ENCODE data around the gene GAB3.

DNA sequence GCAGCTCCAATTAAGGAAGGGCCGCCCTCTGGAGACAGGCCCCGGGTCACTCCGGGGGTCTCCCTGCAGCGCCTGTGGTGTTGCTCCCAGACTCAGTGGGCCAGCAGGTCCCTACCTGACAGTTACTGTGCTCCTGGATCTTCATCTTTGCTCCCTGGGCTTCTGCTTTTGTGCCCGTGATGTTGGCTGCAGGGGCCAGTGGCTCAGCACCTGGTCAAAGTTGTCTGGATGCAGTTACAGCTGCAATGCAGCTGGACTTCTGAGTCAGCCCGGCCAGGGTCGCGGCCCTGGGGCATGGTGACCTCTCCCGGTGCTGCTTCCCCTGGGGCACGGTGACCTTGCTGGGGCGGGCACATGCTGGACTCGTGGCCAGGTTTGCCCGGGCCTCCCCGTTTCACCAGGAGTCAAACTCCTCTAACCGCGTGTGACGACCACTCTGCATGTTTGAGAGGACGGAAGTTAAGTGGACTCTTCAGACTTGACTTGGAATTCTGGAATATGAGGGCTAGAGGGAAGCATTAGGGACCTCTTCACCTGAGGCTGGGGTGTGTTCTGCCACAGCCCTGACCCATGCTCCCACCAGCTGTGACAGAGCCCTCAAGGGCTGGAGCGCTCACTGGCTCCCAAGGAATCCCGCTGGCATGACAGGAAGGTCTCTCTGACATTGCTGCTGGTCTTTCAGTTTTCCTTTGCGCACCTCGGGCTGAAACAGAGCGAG, 101.2 kb downstream of the GAB3 start:
- no peak for TF ChIP-seq ZC3H10 (CRISPR knock-in tag; IDR thresholded peaks at IDR 0.05)
- TF ChIP-seq ZFP30 (CRISPR knock-in tag; IDR thresholded peaks at IDR 0.05) = no peak
- no peak for TF ChIP-seq ZNF70 (CRISPR knock-in tag; IDR thresholded peaks at IDR 0.05)
- TF ChIP-seq, protein P1, sequence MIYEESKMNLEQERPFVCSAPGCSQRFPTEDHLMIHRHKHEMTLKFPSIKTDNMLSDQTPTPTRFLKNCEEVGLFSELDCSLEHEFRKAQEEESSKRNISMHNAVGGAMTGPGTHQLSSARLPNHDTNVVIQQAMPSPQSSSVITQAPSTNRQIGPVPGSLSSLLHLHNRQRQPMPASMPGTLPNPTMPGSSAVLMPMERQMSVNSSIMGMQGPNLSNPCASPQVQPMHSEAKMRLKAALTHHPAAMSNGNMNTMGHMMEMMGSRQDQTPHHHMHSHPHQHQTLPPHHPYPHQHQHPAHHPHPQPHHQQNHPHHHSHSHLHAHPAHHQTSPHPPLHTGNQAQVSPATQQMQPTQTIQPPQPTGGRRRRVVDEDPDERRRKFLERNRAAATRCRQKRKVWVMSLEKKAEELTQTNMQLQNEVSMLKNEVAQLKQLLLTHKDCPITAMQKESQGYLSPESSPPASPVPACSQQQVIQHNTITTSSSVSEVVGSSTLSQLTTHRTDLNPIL (CRISPR knock-in tag; IDR thresholded peaks at IDR 0.05; ENCODE audit: low read depth) = no peak
- no peak for TF ChIP-seq ZFP3 (CRISPR knock-in tag; IDR thresholded peaks at IDR 0.05)
- TF ChIP-seq PPARA (CRISPR knock-in tag; IDR thresholded peaks at IDR 0.05; ENCODE audit: borderline replicate concordance) = no peak
- TF ChIP-seq, protein P2, sequence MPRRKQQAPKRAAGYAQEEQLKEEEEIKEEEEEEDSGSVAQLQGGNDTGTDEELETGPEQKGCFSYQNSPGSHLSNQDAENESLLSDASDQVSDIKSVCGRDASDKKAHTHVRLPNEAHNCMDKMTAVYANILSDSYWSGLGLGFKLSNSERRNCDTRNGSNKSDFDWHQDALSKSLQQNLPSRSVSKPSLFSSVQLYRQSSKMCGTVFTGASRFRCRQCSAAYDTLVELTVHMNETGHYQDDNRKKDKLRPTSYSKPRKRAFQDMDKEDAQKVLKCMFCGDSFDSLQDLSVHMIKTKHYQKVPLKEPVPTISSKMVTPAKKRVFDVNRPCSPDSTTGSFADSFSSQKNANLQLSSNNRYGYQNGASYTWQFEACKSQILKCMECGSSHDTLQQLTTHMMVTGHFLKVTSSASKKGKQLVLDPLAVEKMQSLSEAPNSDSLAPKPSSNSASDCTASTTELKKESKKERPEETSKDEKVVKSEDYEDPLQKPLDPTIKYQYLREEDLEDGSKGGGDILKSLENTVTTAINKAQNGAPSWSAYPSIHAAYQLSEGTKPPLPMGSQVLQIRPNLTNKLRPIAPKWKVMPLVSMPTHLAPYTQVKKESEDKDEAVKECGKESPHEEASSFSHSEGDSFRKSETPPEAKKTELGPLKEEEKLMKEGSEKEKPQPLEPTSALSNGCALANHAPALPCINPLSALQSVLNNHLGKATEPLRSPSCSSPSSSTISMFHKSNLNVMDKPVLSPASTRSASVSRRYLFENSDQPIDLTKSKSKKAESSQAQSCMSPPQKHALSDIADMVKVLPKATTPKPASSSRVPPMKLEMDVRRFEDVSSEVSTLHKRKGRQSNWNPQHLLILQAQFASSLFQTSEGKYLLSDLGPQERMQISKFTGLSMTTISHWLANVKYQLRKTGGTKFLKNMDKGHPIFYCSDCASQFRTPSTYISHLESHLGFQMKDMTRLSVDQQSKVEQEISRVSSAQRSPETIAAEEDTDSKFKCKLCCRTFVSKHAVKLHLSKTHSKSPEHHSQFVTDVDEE (CRISPR knock-in tag; IDR thresholded peaks at IDR 0.05) = no peak
- no peak for TF ChIP-seq BACH2 (CRISPR knock-in tag; IDR thresholded peaks at IDR 0.05; ENCODE audit: borderline replicate concordance)
- TF ChIP-seq RARB (CRISPR knock-in tag; IDR thresholded peaks at IDR 0.05) = no peak
- TF ChIP-seq ARNTL (CRISPR knock-in tag; IDR thresholded peaks at IDR 0.05; ENCODE audit: borderline replicate concordance, low read depth) = no peak
- TF ChIP-seq ZNF565 (CRISPR knock-in tag; conservative IDR thresholded peaks at IDR 0.05; ENCODE audit: low read depth) = no peak
- TF ChIP-seq, protein P3, sequence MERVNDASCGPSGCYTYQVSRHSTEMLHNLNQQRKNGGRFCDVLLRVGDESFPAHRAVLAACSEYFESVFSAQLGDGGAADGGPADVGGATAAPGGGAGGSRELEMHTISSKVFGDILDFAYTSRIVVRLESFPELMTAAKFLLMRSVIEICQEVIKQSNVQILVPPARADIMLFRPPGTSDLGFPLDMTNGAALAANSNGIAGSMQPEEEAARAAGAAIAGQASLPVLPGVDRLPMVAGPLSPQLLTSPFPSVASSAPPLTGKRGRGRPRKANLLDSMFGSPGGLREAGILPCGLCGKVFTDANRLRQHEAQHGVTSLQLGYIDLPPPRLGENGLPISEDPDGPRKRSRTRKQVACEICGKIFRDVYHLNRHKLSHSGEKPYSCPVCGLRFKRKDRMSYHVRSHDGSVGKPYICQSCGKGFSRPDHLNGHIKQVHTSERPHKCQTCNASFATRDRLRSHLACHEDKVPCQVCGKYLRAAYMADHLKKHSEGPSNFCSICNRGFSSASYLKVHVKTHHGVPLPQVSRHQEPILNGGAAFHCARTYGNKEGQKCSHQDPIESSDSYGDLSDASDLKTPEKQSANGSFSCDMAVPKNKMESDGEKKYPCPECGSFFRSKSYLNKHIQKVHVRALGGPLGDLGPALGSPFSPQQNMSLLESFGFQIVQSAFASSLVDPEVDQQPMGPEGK (CRISPR knock-in tag; IDR thresholded peaks at IDR 0.05; ENCODE audit: borderline replicate concordance) = no peak
